Loucy (cell line): Measurements from ENCODE around the gene EGFLAM.

Source experiments
- H2AFZ ChIP-seq: fragments of 200-600 bp; sonication (generic); 2 replicates; pipeline ENCODE4 v1.6.0; 2016; ENCODE audit warnings: antibody characterized with exemption, mild to moderate bottlenecking, low read length, moderate library complexity
- H3F3A ChIP-seq: fragments of 200-600 bp; 2 replicates; pipeline ENCODE4 v1.6.0; 2016; ENCODE audit warnings: antibody characterized with exemption, low read depth, mild to moderate bottlenecking
- H3K27me3 ChIP-seq: fragments of 200-600 bp; sonication (generic); 2 replicates; pipeline ENCODE4 v1.6.1; 2014; ENCODE audit warnings: low read length, mild to moderate bottlenecking; ENCODE audit not compliant: insufficient read depth, poor library complexity, severe bottlenecking
- H3K36me3 ChIP-seq: fragments of 200-600 bp; sonication (generic); 2 replicates; pipeline ENCODE4 v1.6.1; 2016; ENCODE audit warnings: low read length; ENCODE audit not compliant: insufficient read depth
- H3K4me1 ChIP-seq: fragments of 200-600 bp; sonication (generic); 2 replicates; pipeline ENCODE4 v1.5.1; 2014; ENCODE audit warnings: low read length, mild to moderate bottlenecking; ENCODE audit not compliant: insufficient read depth, poor library complexity, severe bottlenecking
- H3K4me2 ChIP-seq: fragments of 200-600 bp; sonication (generic); 2 replicates; pipeline ENCODE4 v1.6.0; 2014; ENCODE audit warnings: antibody characterized with exemption, low read length, low read depth, mild to moderate bottlenecking; ENCODE audit not compliant: poor library complexity, severe bottlenecking
- H3K4me3 ChIP-seq: fragments of 200-600 bp; sonication (generic); 2 replicates; pipeline ENCODE4 v1.5.1; 2014; ENCODE audit warnings: low read length, mild to moderate bottlenecking, mixed read lengths; ENCODE audit not compliant: poor library complexity, severe bottlenecking
- H3K79me2 ChIP-seq: fragments of 200-600 bp; sonication (generic); 2 replicates; pipeline ENCODE4 v1.6.1; 2014; ENCODE audit warnings: low read length; ENCODE audit not compliant: insufficient read depth
- H3K9ac ChIP-seq: fragments of 200-600 bp; sonication (generic); 2 replicates; pipeline ENCODE4 v1.6.0; 2014; ENCODE audit warnings: mild to moderate bottlenecking, low read depth, low read length, moderate library complexity; ENCODE audit not compliant: poor library complexity, severe bottlenecking
- H3K9me2 ChIP-seq: fragments of 200-600 bp; sonication (generic); replicated peaks from 2 replicates; pipeline ENCODE4 v1.6.1; 2016; ENCODE audit warnings: low read depth, low read length, mixed read lengths
- H3K9me3 ChIP-seq: fragments of 200-600 bp; sonication (generic); 2 replicates; pipeline ENCODE4 v1.6.1; 2014; ENCODE audit warnings: mild to moderate bottlenecking, antibody characterized with exemption, low read length, low read depth; ENCODE audit not compliant: insufficient read depth
- H4K20me1 ChIP-seq: fragments of 200-600 bp; sonication (generic); 2 replicates; pipeline ENCODE4 v1.6.0; 2014; ENCODE audit warnings: antibody characterized with exemption, low read length, mild to moderate bottlenecking; ENCODE audit not compliant: insufficient read depth, poor library complexity, severe bottlenecking
- CTCF ChIP-seq: fragments of 200-600 bp; sonication (generic); conservative IDR thresholded peaks from 2 replicates; pipeline ENCODE4 v1.5.1; 2014; ENCODE audit warnings: mild to moderate bottlenecking, antibody characterized with exemption, low read length
- EZH2phosphoT487 ChIP-seq: fragments of 200-600 bp; IDR thresholded peaks from 2 replicates; pipeline ENCODE4 v1.6.1; 2018; ENCODE audit warnings: antibody characterized with exemption, mild to moderate bottlenecking, moderate library complexity, borderline replicate concordance

The EGFLAM gene

GRCh38 chr5:38396766-38397165 lies 138.4 kb downstream of the EGFLAM start:
- TF ChIP-seq EZH2phosphoT487, result no peak
- TF ChIP-seq CTCF, result no peak
- H3K27me3 ChIP-seq, result no peaks in the 10 kb centered on the region

DNA sequence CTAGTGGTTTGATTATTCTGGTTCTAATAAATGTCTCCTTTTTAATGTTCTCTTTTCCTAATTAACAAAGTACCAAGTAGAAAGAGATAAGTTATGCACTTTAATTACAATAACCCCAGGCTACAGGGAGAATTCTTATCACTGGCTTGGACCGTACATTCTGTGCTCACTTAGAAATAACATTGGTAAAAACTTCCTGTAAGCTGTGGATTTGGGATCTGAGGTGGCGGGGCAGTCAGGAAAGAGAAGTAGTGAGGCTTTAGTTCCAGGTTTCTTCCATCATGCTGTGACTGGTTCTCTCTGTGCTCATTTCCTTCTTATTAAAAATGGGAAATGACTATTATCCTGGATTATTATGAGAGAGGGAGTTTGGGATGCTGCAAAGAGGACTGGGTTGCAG lies 142.0 kb downstream of the EGFLAM start:
- Histone ChIP-seq H3F3A (no peaks in the 10 kb centered on the region), H3K4me3 (no peak overlapping the region), H3K9me2 (no peaks in the 10 kb centered on the region), H2AFZ (no peak overlapping the region), H3K9me3 (no peaks in the 10 kb centered on the region), H3K9ac (no peak overlapping the region), H3K4me2 (no peak overlapping the region), H3K79me2 (no peaks in the 10 kb centered on the region), H3K27me3 (no peaks in the 10 kb centered on the region), H3K36me3 (no peaks in the 10 kb centered on the region), H4K20me1 (no peaks in the 10 kb centered on the region), H3K4me1 (no peaks in the 10 kb centered on the region)
- TF ChIP-seq EZH2phosphoT487 (no peak), CTCF (no peak)

More at GRCh38 chr5:38396766-38397165, 138.4 kb downstream of the EGFLAM start:
- Histone ChIP-seq H3K4me3 (no peak overlapping the region), H3K4me1 (no peaks in the 10 kb centered on the region), H2AFZ (no peak overlapping the region), H3K4me2 (no peak overlapping the region), H3K9ac (no peak overlapping the region), H3F3A (no peaks in the 10 kb centered on the region), H3K36me3 (no peaks in the 10 kb centered on the region), H3K79me2 (no peaks in the 10 kb centered on the region), H3K9me3 (no peaks in the 10 kb centered on the region), H3K9me2 (no peaks in the 10 kb centered on the region), H4K20me1 (no peaks in the 10 kb centered on the region)

- Histone ChIP-seq H3K9me2 (no peaks in the 10 kb centered on the region), H3K4me3 (no peak overlapping the region), H3K4me1 (no peaks in the 10 kb centered on the region), H3K36me3 (no peaks in the 10 kb centered on the region), H3K4me2 (no peak overlapping the region), H3K27me3 (no peaks in the 10 kb centered on the region), H3K79me2 (no peaks in the 10 kb centered on the region), H3F3A (no peaks in the 10 kb centered on the region), H3K9me3 (no peaks in the 10 kb centered on the region), H4K20me1 (no peaks in the 10 kb centered on the region), H2AFZ (no peak overlapping the region), H3K9ac (no peak overlapping the region)
- TF ChIP-seq EZH2phosphoT487 (no peak), CTCF (no peak)
Observed at GRCh38 chr5:38401145-38401544, 142.8 kb downstream of the EGFLAM start.
